ENCODE data around the gene OTOG. TPM values are rescaled to one million over a fixed set of nuclear protein-coding genes. Genes with fewer than 3 reads are reported as not detected.

OTOG gene
- total RNA-seq, 1 donor from 2014 or later = 1.5 TPM

DNA sequence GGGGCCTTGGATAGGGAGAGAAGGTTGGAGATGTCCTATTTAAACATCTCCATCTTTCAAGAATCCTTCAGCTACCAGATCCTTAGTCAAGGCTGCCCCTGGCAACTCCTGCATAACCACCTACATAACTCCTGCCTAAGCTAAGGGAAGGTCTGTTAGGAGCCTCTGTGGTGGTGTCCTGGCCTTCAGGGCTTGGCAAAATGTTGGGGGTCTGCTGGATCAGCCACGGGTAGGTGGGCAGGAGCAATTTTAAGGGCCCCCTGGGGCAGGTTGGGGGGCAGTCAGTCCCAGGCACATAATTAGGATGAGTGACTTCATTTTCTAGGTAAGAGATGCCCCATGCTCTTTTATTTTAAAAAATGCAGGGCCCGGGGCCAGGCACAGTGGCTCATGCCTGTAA is 28.7 kb upstream of the OTOG start:
- no peak overlapping the region for H3K27ac Mint-ChIP-seq
- no peak for TF ChIP-seq CTCF (IDR thresholded peaks at IDR 0.05; ENCODE audit: unreplicated experiment)
- peaks cover 4% of the 10 kb centered on the region for H3K36me3 Mint-ChIP-seq (ENCODE audit: insufficient read depth)
- peaks cover 13% of the 10 kb centered on the region for H3K27me3 Mint-ChIP-seq
- peaks cover 3% of the 10 kb centered on the region for H3K4me1 Mint-ChIP-seq (ENCODE audit: low read depth)
- H3K9me3 Mint-ChIP-seq (ENCODE audit: low read depth) = no peaks in the 10 kb centered on the region
- H3K4me3 Mint-ChIP-seq (ENCODE audit: low read depth) = no peak overlapping the region
- DNase-seq (ENCODE audit: low spot score, unreplicated experiment) = no peak

DNA sequence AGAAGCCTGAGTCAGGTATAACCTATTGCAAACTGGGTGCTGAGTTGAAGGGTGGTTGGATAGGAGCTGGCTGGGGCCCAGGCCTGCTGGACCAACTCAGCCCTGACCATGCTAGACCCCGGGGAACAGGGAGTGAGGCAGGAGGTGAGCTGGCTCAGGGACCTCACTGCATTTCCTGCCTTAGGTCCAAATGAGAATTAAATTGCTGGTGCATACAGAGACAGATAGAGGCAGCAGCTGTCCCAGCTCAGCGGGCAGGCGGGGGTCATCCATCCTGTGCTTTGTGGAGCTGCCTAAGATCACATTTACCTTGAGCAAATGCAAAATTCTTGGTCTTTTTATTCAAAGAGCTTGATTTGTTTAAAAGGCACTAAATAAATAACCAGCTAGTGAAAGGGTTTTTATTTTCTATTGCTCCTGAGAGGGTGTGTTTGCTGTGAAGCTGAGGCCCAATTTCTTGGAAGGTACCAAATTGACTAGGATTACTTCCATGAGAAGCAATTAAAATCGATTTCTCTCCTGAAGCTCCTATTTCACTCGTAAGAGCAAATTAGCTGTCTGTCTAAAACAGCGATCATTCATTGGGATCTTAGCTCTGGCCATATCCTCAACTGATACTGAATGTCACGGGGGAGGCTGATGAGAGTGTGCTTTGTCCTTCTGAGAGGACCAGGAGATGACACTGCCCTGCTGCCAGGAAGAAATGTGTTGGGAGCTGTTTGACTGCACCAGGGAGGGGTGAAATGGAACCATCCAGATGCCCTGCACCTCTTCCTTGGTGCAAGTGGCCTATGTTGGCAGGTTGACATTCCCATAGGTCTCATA is 27.8 kb upstream of the OTOG start:
- Mint-ChIP-seq H3K4me3 (ENCODE audit: low read depth) (no peak overlapping the region), H3K9me3 (ENCODE audit: low read depth) (no peaks in the 10 kb centered on the region), H3K36me3 (ENCODE audit: insufficient read depth) (peaks cover 4% of the 10 kb centered on the region), H3K27me3 (peaks cover 10% of the 10 kb centered on the region), H3K27ac (no peak overlapping the region), H3K4me1 (ENCODE audit: low read depth) (peaks cover 3% of the 10 kb centered on the region)
- no peak for DNase-seq (ENCODE audit: low spot score, unreplicated experiment)
- no peak for TF ChIP-seq CTCF (IDR thresholded peaks at IDR 0.05; ENCODE audit: unreplicated experiment)

GRCh38 chr11:17521106-17521900 is 25.8 kb upstream of the OTOG start:
- peaks cover 6% of the 10 kb centered on the region for H3K27me3 Mint-ChIP-seq
- peaks cover 2% of the 10 kb centered on the region for H3K36me3 Mint-ChIP-seq (ENCODE audit: insufficient read depth)
- no peak overlapping the region for H3K4me3 Mint-ChIP-seq (ENCODE audit: low read depth)
- peaks cover 3% of the 10 kb centered on the region for H3K4me1 Mint-ChIP-seq (ENCODE audit: low read depth)
- no peak for TF ChIP-seq CTCF (IDR thresholded peaks at IDR 0.05; ENCODE audit: unreplicated experiment)
- H3K9me3 Mint-ChIP-seq (ENCODE audit: low read depth) = no peaks in the 10 kb centered on the region
- H3K27ac Mint-ChIP-seq = no peak overlapping the region
- no peak for DNase-seq (ENCODE audit: low spot score, unreplicated experiment)

GRCh38 chr11:17522655-17523054 is 24.4 kb upstream of the OTOG start:
- H3K27ac Mint-ChIP-seq = no peak overlapping the region
- H3K36me3 Mint-ChIP-seq (ENCODE audit: insufficient read depth) = peaks cover 2% of the 10 kb centered on the region
- TF ChIP-seq CTCF (IDR thresholded peaks at IDR 0.05; ENCODE audit: unreplicated experiment) = no peak
- peaks cover 3% of the 10 kb centered on the region for H3K27me3 Mint-ChIP-seq
- no peak for DNase-seq (ENCODE audit: low spot score, unreplicated experiment)
- H3K4me3 Mint-ChIP-seq (ENCODE audit: low read depth) = no peak overlapping the region
- peaks cover 3% of the 10 kb centered on the region for H3K4me1 Mint-ChIP-seq (ENCODE audit: low read depth)
- H3K9me3 Mint-ChIP-seq (ENCODE audit: low read depth) = no peaks in the 10 kb centered on the region

DNA sequence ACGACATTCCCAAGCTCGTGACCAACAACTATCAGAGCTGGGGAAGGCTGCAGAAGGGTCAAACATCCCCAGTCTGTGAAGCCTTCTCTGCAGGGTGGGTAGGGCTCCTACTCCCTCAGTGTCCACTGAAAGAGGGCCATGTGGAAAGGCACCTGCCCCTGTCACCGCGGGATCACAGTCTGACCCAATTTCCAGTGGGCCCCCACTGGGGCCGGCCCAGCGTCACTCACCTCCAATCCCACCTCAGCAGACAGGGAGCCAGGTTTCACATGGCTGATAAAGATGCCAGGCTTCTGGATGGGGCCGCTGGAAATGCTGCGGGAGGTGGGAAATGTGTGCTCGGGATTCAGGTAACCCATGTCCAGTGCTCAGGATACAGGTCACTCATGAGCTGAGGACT is 22.8 kb upstream of the OTOG start:
- H3K27ac Mint-ChIP-seq = no peak overlapping the region
- H3K9me3 Mint-ChIP-seq (ENCODE audit: low read depth) = no peaks in the 10 kb centered on the region
- DNase-seq (ENCODE audit: low spot score, unreplicated experiment) = no peak
- TF ChIP-seq CTCF (IDR thresholded peaks at IDR 0.05; ENCODE audit: unreplicated experiment) = no peak
- H3K36me3 Mint-ChIP-seq (ENCODE audit: insufficient read depth) = peaks cover 2% of the 10 kb centered on the region
- no peak overlapping the region for H3K4me3 Mint-ChIP-seq (ENCODE audit: low read depth)
- H3K4me1 Mint-ChIP-seq (ENCODE audit: low read depth) = no peaks in the 10 kb centered on the region
- peaks cover 3% of the 10 kb centered on the region for H3K27me3 Mint-ChIP-seq

Measured in progenitor cell of endocrine pancreas (in vitro differentiated cells).